ENCODE data around the gene RUNX2.

The RUNX2 gene

DNA sequence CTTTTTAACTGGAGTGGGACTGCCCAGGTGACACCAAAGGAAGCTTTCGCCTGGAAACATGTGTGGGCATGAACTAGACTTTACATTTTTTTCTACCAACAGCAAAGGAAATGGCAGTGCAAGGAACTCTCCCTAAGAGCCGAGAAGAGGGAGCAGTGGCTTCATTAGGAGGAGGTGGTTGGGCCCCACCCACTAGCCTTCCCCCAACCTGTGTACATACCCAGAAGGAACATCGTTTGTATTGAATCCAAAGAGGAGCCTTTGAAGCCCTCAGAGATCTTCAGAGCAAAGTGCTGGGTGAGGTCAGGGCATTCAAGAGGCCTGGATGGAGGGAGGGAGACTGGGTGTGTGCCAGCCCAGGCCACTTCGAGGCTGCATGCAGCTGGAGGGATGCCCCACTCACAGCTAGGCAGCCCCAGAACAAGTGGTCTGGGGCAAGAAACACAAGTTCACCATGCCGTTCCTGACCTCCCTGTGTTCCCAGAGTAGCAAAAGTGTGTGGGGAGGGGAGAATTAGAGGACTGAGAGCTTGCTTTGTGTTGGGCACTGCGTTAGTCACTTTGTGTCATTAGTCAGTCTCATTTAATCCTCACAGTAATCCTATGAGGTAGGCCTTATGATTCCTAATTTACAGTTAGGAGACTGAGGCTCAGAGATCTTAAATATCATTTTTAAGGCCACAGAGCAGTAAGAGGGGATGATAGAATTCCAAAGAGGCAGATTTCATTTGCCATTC, 241.2 kb downstream of the RUNX2 start:
- TF ChIP-seq BACH2 (CRISPR knock-in tag; IDR thresholded peaks at IDR 0.05; ENCODE audit: borderline replicate concordance) (no peak), ZFP3 (CRISPR knock-in tag; IDR thresholded peaks at IDR 0.05) (no peak), ISL1 (CRISPR knock-in tag; IDR thresholded peaks at IDR 0.05) (no peak), ZNF565 (CRISPR knock-in tag; conservative IDR thresholded peaks at IDR 0.05; ENCODE audit: low read depth) (no peak), TCF4 (CRISPR knock-in tag; IDR thresholded peaks at IDR 0.05; ENCODE audit: borderline replicate concordance) (no peak), GLIS3 (CRISPR knock-in tag; IDR thresholded peaks at IDR 0.05) (no peak), PPARA (CRISPR knock-in tag; IDR thresholded peaks at IDR 0.05; ENCODE audit: borderline replicate concordance) (no peak), OSR1 (CRISPR knock-in tag; IDR thresholded peaks at IDR 0.05) (no peak), ESRRG (CRISPR knock-in tag; IDR thresholded peaks at IDR 0.05) (no peak), RARB (CRISPR knock-in tag; IDR thresholded peaks at IDR 0.05) (no peak), TOX (CRISPR knock-in tag; IDR thresholded peaks at IDR 0.05; ENCODE audit: borderline replicate concordance) (no peak)
- TF ChIP-seq, protein P1, sequence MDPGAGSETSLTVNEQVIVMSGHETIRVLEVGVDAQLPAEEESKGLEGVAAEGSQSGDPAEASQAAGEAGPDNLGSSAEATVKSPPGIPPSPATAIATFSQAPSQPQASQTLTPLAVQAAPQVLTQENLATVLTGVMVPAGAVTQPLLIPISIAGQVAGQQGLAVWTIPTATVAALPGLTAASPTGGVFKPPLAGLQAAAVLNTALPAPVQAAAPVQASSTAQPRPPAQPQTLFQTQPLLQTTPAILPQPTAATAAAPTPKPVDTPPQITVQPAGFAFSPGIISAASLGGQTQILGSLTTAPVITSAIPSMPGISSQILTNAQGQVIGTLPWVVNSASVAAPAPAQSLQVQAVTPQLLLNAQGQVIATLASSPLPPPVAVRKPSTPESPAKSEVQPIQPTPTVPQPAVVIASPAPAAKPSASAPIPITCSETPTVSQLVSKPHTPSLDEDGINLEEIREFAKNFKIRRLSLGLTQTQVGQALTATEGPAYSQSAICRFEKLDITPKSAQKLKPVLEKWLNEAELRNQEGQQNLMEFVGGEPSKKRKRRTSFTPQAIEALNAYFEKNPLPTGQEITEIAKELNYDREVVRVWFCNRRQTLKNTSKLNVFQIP (CRISPR knock-in tag; IDR thresholded peaks at IDR 0.05; ENCODE audit: borderline replicate concordance, low read depth), result no peak
- TF ChIP-seq, protein P2, sequence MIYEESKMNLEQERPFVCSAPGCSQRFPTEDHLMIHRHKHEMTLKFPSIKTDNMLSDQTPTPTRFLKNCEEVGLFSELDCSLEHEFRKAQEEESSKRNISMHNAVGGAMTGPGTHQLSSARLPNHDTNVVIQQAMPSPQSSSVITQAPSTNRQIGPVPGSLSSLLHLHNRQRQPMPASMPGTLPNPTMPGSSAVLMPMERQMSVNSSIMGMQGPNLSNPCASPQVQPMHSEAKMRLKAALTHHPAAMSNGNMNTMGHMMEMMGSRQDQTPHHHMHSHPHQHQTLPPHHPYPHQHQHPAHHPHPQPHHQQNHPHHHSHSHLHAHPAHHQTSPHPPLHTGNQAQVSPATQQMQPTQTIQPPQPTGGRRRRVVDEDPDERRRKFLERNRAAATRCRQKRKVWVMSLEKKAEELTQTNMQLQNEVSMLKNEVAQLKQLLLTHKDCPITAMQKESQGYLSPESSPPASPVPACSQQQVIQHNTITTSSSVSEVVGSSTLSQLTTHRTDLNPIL (CRISPR knock-in tag; IDR thresholded peaks at IDR 0.05; ENCODE audit: low read depth), result no peak
- ATAC-seq, result no peak

DNA sequence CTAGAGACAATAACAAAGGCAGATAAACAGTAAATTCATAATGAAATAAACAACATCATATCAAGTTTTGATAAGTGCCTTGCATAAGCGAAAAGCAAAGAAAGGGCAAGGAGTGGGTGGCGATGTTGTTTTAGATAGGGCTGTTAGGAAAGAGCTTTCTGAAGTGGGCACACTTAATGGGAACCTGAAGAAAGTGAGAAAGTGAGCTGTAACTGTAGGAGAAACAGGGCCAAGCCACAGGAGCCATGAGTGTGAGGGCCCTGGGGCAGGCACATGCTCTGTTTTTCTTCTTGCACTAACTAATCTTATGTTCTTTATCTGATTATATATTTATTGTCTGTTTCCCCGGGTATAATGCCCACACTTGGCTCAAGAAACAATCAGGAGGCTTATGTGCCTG, 243.0 kb downstream of the RUNX2 start:
- ATAC-seq, result no peak
- TF ChIP-seq OSR1 (CRISPR knock-in tag; IDR thresholded peaks at IDR 0.05), result no peak
- TF ChIP-seq ZFP3 (CRISPR knock-in tag; IDR thresholded peaks at IDR 0.05), result no peak
- no peak for TF ChIP-seq TOX (CRISPR knock-in tag; IDR thresholded peaks at IDR 0.05; ENCODE audit: borderline replicate concordance)
- TF ChIP-seq ISL1 (CRISPR knock-in tag; IDR thresholded peaks at IDR 0.05), result no peak
- no peak for TF ChIP-seq ZNF70 (CRISPR knock-in tag; IDR thresholded peaks at IDR 0.05)
- TF ChIP-seq, protein P2 (CRISPR knock-in tag; IDR thresholded peaks at IDR 0.05; ENCODE audit: low read depth), result no peak

DNA sequence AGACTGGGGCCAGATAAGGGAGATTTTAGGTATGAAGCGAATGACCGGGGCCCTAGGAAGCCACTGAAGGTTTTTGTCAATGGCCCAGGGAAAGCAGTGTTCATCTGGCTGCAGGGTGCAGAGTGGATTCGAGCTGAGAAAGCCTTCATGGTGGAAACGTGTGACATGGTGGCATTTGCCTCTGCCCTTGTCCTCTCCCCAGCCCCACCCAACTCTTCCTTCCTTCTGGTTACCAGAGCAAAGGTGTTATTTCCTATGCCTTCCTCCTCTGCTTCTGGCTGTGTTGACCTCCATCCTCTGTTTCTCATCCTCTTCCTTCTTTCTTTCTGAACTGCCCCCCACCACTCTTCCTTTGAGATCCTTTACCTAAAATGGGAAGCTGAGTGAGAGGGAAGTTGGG, 244.7 kb downstream of the RUNX2 start:
- no peak for ATAC-seq
- TF ChIP-seq, protein P3, sequence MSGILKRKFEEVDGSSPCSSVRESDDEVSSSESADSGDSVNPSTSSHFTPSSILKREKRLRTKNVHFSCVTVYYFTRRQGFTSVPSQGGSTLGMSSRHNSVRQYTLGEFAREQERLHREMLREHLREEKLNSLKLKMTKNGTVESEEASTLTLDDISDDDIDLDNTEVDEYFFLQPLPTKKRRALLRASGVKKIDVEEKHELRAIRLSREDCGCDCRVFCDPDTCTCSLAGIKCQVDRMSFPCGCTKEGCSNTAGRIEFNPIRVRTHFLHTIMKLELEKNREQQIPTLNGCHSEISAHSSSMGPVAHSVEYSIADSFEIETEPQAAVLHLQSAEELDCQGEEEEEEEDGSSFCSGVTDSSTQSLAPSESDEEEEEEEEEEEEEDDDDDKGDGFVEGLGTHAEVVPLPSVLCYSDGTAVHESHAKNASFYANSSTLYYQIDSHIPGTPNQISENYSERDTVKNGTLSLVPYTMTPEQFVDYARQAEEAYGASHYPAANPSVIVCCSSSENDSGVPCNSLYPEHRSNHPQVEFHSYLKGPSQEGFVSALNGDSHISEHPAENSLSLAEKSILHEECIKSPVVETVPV (CRISPR knock-in tag; IDR thresholded peaks at IDR 0.05), result no peak
- TF ChIP-seq BACH2 (CRISPR knock-in tag; IDR thresholded peaks at IDR 0.05; ENCODE audit: borderline replicate concordance) (no peak), ESRRG (CRISPR knock-in tag; IDR thresholded peaks at IDR 0.05) (no peak), ZFP30 (CRISPR knock-in tag; IDR thresholded peaks at IDR 0.05) (no peak), CSDC2 (CRISPR knock-in tag; IDR thresholded peaks at IDR 0.05) (no peak), ZNF70 (CRISPR knock-in tag; IDR thresholded peaks at IDR 0.05) (no peak), ZNF565 (CRISPR knock-in tag; conservative IDR thresholded peaks at IDR 0.05; ENCODE audit: low read depth) (no peak), PPARA (CRISPR knock-in tag; IDR thresholded peaks at IDR 0.05; ENCODE audit: borderline replicate concordance) (no peak), SNAI2 (CRISPR knock-in tag; IDR thresholded peaks at IDR 0.05) (no peak), ZNF8 (CRISPR knock-in tag; IDR thresholded peaks at IDR 0.05) (no peak), ZC3H10 (CRISPR knock-in tag; IDR thresholded peaks at IDR 0.05) (no peak), GLIS3 (CRISPR knock-in tag; IDR thresholded peaks at IDR 0.05) (no peak), ARNTL (CRISPR knock-in tag; IDR thresholded peaks at IDR 0.05; ENCODE audit: borderline replicate concordance, low read depth) (no peak), OSR1 (CRISPR knock-in tag; IDR thresholded peaks at IDR 0.05) (no peak), ISL1 (CRISPR knock-in tag; IDR thresholded peaks at IDR 0.05) (no peak)
- TF ChIP-seq, protein P4, sequence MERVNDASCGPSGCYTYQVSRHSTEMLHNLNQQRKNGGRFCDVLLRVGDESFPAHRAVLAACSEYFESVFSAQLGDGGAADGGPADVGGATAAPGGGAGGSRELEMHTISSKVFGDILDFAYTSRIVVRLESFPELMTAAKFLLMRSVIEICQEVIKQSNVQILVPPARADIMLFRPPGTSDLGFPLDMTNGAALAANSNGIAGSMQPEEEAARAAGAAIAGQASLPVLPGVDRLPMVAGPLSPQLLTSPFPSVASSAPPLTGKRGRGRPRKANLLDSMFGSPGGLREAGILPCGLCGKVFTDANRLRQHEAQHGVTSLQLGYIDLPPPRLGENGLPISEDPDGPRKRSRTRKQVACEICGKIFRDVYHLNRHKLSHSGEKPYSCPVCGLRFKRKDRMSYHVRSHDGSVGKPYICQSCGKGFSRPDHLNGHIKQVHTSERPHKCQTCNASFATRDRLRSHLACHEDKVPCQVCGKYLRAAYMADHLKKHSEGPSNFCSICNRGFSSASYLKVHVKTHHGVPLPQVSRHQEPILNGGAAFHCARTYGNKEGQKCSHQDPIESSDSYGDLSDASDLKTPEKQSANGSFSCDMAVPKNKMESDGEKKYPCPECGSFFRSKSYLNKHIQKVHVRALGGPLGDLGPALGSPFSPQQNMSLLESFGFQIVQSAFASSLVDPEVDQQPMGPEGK (CRISPR knock-in tag; IDR thresholded peaks at IDR 0.05; ENCODE audit: borderline replicate concordance), result no peak
- TF ChIP-seq, protein P1 (CRISPR knock-in tag; IDR thresholded peaks at IDR 0.05; ENCODE audit: borderline replicate concordance, low read depth), result no peak
- TF ChIP-seq, protein P2 (CRISPR knock-in tag; IDR thresholded peaks at IDR 0.05; ENCODE audit: low read depth), result no peak
